ENCODE measurements around the gene PEX13. TPM values are rescaled to one million over a fixed set of nuclear protein-coding genes. Genes with fewer than 3 reads are reported as not detected.

Gene PEX13
- total RNA-seq, 1 donor from 2014 or later, result 28.8 TPM

DNA sequence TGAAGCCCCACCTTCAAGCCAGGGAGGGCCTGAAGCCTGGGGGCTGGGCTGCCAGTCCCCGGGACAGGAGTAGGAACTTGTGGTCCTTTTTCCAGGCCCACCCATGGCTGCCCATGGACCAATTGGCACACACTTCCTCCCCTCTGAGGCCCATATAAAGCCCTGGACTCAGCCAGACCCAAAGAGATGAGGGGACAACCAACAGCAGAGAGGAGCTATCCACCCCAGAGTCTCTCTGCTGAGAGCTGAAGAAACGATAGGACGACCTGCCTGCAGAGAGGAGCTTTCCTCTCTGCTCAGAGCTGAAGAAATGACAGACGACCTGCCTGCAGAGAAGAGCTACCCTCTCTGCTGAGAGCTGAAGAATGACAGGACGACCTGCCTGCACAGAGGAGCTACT is 43.8 kb upstream of the PEX13 start:
- H3K4me1 Mint-ChIP-seq (ENCODE audit: low read depth, unreplicated experiment), result peaks cover 4% of the 10 kb centered on the region
- no peaks in the 10 kb centered on the region for H3K27me3 ChIP-seq (ENCODE audit: insufficient read depth, low read length)
- H3K36me3 Mint-ChIP-seq (ENCODE audit: low read depth, unreplicated experiment), result peaks cover 2% of the 10 kb centered on the region
- DNase-seq (ENCODE audit: low read depth), result no peak
- H3K27ac Mint-ChIP-seq (ENCODE audit: unreplicated experiment), result no peak overlapping the region
- no peak overlapping the region for H3K9ac ChIP-seq (ENCODE audit: low read length)
- no peak overlapping the region for H2AFZ ChIP-seq (ENCODE audit: low read depth, low read length)
- no peak overlapping the region for H3K27ac ChIP-seq (ENCODE audit: low read depth, low read length)
- H3K9me3 ChIP-seq (ENCODE audit: insufficient read depth, low read depth, low read length), result no peaks in the 10 kb centered on the region
- no peaks in the 10 kb centered on the region for H3K9me3 Mint-ChIP-seq (ENCODE audit: unreplicated experiment)
- no peaks in the 10 kb centered on the region for H3K4me1 ChIP-seq (ENCODE audit: insufficient read depth, low read length)
- H3K4me3 ChIP-seq (ENCODE audit: insufficient read depth, low read depth, low read length), result no peak overlapping the region
- H3K36me3 ChIP-seq (ENCODE audit: insufficient read depth, low read length), result no peaks in the 10 kb centered on the region
- H3K27me3 Mint-ChIP-seq (ENCODE audit: low read depth, unreplicated experiment), result no peaks in the 10 kb centered on the region
- H4K20me1 ChIP-seq (ENCODE audit: insufficient read depth, low read length), result no peaks in the 10 kb centered on the region
- no peak overlapping the region for H3K4me2 ChIP-seq (ENCODE audit: low read length)
- H3K79me2 ChIP-seq (ENCODE audit: insufficient read depth, low read length), result no peaks in the 10 kb centered on the region
- TF ChIP-seq CTCF (IDR thresholded peaks at IDR 0.05; ENCODE audit: insufficient read depth, low read depth, low read length), result no peak
- no peak for TF ChIP-seq EZH2 (IDR thresholded peaks at IDR 0.05; ENCODE audit: insufficient read depth, low read length)
- H3K4me3 Mint-ChIP-seq (ENCODE audit: unreplicated experiment), result no peak overlapping the region
- FAIRE-seq, result no peak

GRCh38 chr2:60974652-60975051 is 42.9 kb upstream of the PEX13 start:
- Histone ChIP-seq H3K9ac (ENCODE audit: low read length) (no peak overlapping the region), H3K27me3 (ENCODE audit: insufficient read depth, low read length) (no peaks in the 10 kb centered on the region), H3K4me1 (ENCODE audit: insufficient read depth, low read length) (no peaks in the 10 kb centered on the region), H2AFZ (ENCODE audit: low read depth, low read length) (no peak overlapping the region), H3K79me2 (ENCODE audit: insufficient read depth, low read length) (no peaks in the 10 kb centered on the region), H3K4me3 (ENCODE audit: insufficient read depth, low read depth, low read length) (no peak overlapping the region), H3K9me3 (ENCODE audit: insufficient read depth, low read depth, low read length) (no peaks in the 10 kb centered on the region), H3K36me3 (ENCODE audit: insufficient read depth, low read length) (no peaks in the 10 kb centered on the region), H4K20me1 (ENCODE audit: insufficient read depth, low read length) (no peaks in the 10 kb centered on the region), H3K27ac (ENCODE audit: low read depth, low read length) (no peak overlapping the region), H3K4me2 (ENCODE audit: low read length) (no peak overlapping the region)
- peaks cover 4% of the 10 kb centered on the region for H3K4me1 Mint-ChIP-seq (ENCODE audit: low read depth, unreplicated experiment)
- DNase-seq (ENCODE audit: low read depth), result no peak
- peaks cover 2% of the 10 kb centered on the region for H3K36me3 Mint-ChIP-seq (ENCODE audit: low read depth, unreplicated experiment)
- no peak overlapping the region for H3K4me3 Mint-ChIP-seq (ENCODE audit: unreplicated experiment)
- H3K27me3 Mint-ChIP-seq (ENCODE audit: low read depth, unreplicated experiment), result no peaks in the 10 kb centered on the region
- no peak overlapping the region for H3K27ac Mint-ChIP-seq (ENCODE audit: unreplicated experiment)
- TF ChIP-seq CTCF (IDR thresholded peaks at IDR 0.05; ENCODE audit: insufficient read depth, low read depth, low read length), result no peak
- TF ChIP-seq EZH2 (IDR thresholded peaks at IDR 0.05; ENCODE audit: insufficient read depth, low read length), result no peak
- no peak for FAIRE-seq
- no peaks in the 10 kb centered on the region for H3K9me3 Mint-ChIP-seq (ENCODE audit: unreplicated experiment)

- Histone ChIP-seq H3K9me3 (ENCODE audit: insufficient read depth, low read depth, low read length) (no peaks in the 10 kb centered on the region), H3K79me2 (ENCODE audit: insufficient read depth, low read length) (no peaks in the 10 kb centered on the region), H2AFZ (ENCODE audit: low read depth, low read length) (no peak overlapping the region), H4K20me1 (ENCODE audit: insufficient read depth, low read length) (no peaks in the 10 kb centered on the region), H3K36me3 (ENCODE audit: insufficient read depth, low read length) (no peaks in the 10 kb centered on the region), H3K4me1 (ENCODE audit: insufficient read depth, low read length) (no peaks in the 10 kb centered on the region), H3K27ac (ENCODE audit: low read depth, low read length) (no peak overlapping the region), H3K27me3 (ENCODE audit: insufficient read depth, low read length) (no peaks in the 10 kb centered on the region), H3K4me2 (ENCODE audit: low read length) (no peak overlapping the region), H3K9ac (ENCODE audit: low read length) (no peak overlapping the region), H3K4me3 (ENCODE audit: insufficient read depth, low read depth, low read length) (no peak overlapping the region)
- Mint-ChIP-seq H3K27me3 (ENCODE audit: low read depth, unreplicated experiment) (no peaks in the 10 kb centered on the region), H3K9me3 (ENCODE audit: unreplicated experiment) (no peaks in the 10 kb centered on the region), H3K4me1 (ENCODE audit: low read depth, unreplicated experiment) (peaks cover 4% of the 10 kb centered on the region), H3K36me3 (ENCODE audit: low read depth, unreplicated experiment) (peaks cover 4% of the 10 kb centered on the region), H3K4me3 (ENCODE audit: unreplicated experiment) (no peak overlapping the region), H3K27ac (ENCODE audit: unreplicated experiment) (no peak overlapping the region)
- no peak for DNase-seq (ENCODE audit: low read depth)
- TF ChIP-seq CTCF (IDR thresholded peaks at IDR 0.05; ENCODE audit: insufficient read depth, low read depth, low read length), result no peak
- TF ChIP-seq EZH2 (IDR thresholded peaks at IDR 0.05; ENCODE audit: insufficient read depth, low read length), result no peak
- no peak for FAIRE-seq
These were observed 41.2 kb upstream of the PEX13 start for GRCh38 chr2:60976256-60976850.
